ENCODE results near the gene ZNF75A. TPM values are rescaled to one million over a fixed set of nuclear protein-coding genes. Genes with fewer than 3 reads are reported as not detected.

Gene ZNF75A
- total and polyA plus RNA-seq, 9 of the 15 experiments (the other 6 are each of a cell fraction or from before 2014, with no cell fraction given), result 7.2 to 24.5 (median 17.1) TPM

DNA sequence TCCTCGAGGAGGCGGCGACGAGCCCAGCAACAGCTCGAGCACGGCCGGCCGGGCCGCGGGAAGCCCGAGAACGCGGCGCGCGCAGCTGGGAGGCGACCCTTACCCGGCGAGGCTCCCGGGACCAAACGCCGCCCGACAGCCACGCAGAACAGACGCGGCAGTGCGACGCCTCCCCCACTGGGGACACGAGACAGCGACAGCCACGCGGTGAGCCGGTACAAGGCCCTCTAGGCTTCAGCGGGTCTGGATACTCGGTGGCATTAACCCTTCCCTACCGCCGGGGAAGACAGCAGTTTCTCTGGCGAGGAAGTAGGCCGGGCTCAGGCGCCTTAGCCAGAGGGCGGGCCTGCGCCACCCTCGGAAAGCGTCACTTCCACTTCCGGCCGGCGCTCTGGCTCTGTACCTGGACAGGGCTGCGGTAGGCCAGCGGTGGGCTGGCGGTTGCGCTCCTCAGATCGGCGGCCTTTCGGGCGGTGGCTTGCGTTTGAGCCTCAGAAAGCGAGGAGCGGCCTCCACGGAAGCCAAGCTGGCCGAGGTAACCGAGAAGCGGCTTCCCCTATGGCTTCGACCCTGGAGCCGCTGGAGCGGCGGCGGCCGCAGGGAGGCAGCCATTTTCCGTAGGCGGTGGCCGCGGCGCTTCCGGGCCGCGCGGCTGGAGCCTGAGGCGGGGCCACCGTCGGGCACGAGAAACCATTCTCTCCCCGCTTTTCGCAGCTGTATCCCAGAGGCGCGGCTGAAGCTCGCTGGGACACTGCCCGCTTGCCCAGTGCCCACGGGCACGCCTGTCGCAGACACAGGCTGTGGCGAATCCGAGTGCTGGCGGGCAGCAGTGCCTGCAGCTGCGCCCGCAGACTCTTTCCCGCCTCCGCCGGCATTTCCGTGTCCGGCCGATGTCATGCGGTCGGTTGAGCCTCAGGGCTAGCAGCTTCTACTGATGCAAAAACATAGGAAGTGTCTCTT, at the start of gene ZNF75A, which contains the start of gene TIGD7 (continued):
- TF ChIP-seq FOXM1 (IDR thresholded peaks at IDR 0.05; ENCODE audit: low read depth), result no peak
- TF ChIP-seq FOXM1 (CRISPR knock-in tag; IDR thresholded peaks at IDR 0.05; ENCODE audit: low read depth), result peak; percentile 96
- TF ChIP-seq SETDB1 (IDR thresholded peaks at IDR 0.05; ENCODE audit: low read length), result no peak
- 0 out of 2 replicates have a peak, but pooled peaks have one; percentile 52 for TF ChIP-seq ZNF764 (CRISPR knock-in tag; IDR thresholded peaks at IDR 0.05; ENCODE audit: low read depth)
- TF ChIP-seq, protein P1, sequence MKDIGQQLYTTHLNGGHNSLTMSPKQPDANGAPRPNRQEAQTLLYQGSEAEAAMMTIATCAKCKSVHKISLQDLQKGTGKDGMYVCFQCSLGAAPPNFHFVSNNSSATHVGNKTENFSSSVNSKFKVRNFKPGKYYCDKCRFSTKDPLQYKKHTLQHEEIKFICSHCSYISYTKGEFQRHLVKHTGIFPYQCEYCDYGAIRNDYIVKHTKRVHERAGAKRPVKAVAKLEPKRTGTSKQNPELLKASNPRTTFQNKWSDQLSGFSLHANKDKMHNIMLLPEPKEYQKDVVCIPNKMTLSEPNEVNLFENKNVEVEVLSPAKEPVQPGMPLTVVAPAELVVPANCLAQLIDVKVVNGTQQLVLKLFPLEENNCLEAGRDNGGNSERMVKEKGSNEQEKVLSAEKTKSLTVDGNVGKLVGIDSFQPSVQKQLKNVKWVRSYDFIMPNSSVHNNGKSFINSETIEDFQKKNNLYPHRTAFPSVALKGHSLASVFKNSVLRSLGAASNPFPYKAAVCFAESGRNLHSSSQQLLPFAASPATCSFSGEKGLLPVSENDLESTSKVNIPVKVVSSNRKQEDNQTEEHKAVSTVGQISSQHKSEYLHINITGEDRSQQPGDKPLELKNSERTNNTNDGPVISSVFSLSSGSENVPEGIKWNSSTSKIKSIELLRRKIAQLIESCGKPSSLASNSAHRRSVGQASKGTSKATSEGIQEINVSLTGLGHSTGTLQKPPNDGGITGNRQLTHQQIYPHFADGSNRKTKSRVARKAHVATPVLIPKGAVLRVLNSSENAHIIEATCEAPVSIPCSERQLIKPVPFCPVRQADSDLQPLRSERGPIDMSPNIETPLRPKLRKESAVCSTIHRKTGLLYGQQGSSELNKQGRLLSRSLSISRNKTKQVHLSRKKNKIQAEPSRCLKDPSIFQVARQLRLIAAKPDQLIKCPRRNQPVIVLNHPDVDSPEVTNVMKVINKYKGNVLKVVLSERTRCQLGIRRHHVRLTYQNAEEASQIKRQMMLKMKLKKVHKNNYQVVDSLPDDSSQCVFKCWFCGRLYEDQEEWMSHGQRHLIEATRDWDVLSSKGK (CRISPR knock-in tag; IDR thresholded peaks at IDR 0.05), result no peak
- TF ChIP-seq MAFK (IDR thresholded peaks at IDR 0.05; ENCODE audit: low read length), result no peak
- peak; percentile 34; the same call in 1 of the 2 replicates for TF ChIP-seq NFIC (IDR thresholded peaks at IDR 0.05)
- TF ChIP-seq, protein P2, sequence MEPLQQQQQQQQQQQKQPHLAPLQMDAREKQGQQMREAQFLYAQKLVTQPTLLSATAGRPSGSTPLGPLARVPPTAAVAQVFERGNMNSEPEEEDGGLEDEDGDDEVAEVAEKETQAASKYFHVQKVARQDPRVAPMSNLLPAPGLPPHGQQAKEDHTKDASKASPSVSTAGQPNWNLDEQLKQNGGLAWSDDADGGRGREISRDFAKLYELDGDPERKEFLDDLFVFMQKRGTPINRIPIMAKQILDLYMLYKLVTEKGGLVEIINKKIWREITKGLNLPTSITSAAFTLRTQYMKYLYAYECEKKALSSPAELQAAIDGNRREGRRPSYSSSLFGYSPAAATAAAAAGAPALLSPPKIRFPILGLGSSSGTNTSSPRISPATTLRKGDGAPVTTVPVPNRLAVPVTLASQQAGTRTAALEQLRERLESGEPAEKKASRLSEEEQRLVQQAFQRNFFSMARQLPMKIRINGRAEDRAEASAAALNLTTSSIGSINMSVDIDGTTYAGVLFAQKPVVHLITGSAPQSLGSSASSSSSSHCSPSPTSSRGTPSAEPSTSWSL (CRISPR knock-in tag; IDR thresholded peaks at IDR 0.05; ENCODE audit: borderline replicate concordance), result no peak
- no peak for TF ChIP-seq ZNF444 (CRISPR knock-in tag; IDR thresholded peaks at IDR 0.05)
- TF ChIP-seq, protein P3, sequence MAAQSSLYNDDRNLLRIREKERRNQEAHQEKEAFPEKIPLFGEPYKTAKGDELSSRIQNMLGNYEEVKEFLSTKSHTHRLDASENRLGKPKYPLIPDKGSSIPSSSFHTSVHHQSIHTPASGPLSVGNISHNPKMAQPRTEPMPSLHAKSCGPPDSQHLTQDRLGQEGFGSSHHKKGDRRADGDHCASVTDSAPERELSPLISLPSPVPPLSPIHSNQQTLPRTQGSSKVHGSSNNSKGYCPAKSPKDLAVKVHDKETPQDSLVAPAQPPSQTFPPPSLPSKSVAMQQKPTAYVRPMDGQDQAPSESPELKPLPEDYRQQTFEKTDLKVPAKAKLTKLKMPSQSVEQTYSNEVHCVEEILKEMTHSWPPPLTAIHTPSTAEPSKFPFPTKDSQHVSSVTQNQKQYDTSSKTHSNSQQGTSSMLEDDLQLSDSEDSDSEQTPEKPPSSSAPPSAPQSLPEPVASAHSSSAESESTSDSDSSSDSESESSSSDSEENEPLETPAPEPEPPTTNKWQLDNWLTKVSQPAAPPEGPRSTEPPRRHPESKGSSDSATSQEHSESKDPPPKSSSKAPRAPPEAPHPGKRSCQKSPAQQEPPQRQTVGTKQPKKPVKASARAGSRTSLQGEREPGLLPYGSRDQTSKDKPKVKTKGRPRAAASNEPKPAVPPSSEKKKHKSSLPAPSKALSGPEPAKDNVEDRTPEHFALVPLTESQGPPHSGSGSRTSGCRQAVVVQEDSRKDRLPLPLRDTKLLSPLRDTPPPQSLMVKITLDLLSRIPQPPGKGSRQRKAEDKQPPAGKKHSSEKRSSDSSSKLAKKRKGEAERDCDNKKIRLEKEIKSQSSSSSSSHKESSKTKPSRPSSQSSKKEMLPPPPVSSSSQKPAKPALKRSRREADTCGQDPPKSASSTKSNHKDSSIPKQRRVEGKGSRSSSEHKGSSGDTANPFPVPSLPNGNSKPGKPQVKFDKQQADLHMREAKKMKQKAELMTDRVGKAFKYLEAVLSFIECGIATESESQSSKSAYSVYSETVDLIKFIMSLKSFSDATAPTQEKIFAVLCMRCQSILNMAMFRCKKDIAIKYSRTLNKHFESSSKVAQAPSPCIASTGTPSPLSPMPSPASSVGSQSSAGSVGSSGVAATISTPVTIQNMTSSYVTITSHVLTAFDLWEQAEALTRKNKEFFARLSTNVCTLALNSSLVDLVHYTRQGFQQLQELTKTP (IDR thresholded peaks at IDR 0.05; ENCODE audit: low read depth in 1 of 2, partially characterized antibody in 2 of 2), result no peak
- TF ChIP-seq TOE1 (IDR thresholded peaks at IDR 0.05; ENCODE audit: borderline replicate concordance), result 0 out of 2 replicates have a peak, but pooled peaks have one; percentile 46
- TF ChIP-seq TOE1 (CRISPR knock-in tag; IDR thresholded peaks at IDR 0.05; ENCODE audit: borderline replicate concordance, low read depth), result 0 out of 2 replicates have a peak, but pooled peaks have one; percentile 29
- TF ChIP-seq, protein P4, sequence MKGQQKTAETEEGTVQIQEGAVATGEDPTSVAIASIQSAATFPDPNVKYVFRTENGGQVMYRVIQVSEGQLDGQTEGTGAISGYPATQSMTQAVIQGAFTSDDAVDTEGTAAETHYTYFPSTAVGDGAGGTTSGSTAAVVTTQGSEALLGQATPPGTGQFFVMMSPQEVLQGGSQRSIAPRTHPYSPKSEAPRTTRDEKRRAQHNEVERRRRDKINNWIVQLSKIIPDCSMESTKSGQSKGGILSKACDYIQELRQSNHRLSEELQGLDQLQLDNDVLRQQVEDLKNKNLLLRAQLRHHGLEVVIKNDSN (CRISPR knock-in tag; IDR thresholded peaks at IDR 0.05), result peak; percentile 29; the same call in 1 of the 2 replicates
- TF ChIP-seq ZNF408 (CRISPR knock-in tag; IDR thresholded peaks at IDR 0.05; ENCODE audit: low read depth), result no peak
